ENCODE data around the gene PAX5. TPM values are rescaled to one million over a fixed set of nuclear protein-coding genes. Genes with fewer than 3 reads are reported as not detected.

The PAX5 gene
- total and polyA plus RNA-seq, 4 donors = 0.08 to 2.3 (median 0.40) TPM

DNA sequence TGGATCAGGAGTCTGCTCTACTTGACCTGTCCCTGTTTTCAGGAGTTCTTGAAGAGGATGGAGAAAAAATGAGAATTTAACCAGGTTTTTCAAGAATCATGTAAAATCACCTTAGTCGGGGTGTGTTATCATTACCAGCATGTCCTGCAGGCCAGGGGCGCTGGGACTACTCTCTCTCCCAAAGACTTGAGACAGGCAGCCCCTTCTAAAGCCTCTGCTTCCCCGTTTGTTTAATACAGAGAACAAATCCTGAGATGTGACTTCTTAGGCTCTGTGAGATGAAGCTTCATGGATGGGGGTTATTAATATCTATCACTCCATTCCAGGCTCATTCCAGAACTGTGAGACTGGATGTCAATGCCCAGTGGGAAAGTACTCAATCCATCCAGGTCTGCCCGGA lies 3.0 kb downstream of the PAX5 start:
- H3K9ac ChIP-seq (ENCODE audit: insufficient read depth in 1 of 2, low read length in 2 of 2) = no peak overlapping the region
- WGBS, 2 donors = 20 to 25% methylated on average over 4 of the region's 4 CpGs
- peaks cover 0 to 14% (median 0%) of the 10 kb centered on the region in 4 donors for H3K9me3 ChIP-seq (ENCODE audit: control insufficient read depth in 4 of 4, insufficient read depth in 3 of 4, low read length in 3 of 4)
- DNase-seq = no peak
- peaks cover 16 to 91% (median 83%) of the 10 kb centered on the region in 3 donors for H3K27me3 ChIP-seq (ENCODE audit: control insufficient read depth in 3 of 3, insufficient read depth in 3 of 3, low read length in 2 of 3)
- peaks cover 0 to 29% (median 3%) of the 10 kb centered on the region in 5 donors for H3K4me1 ChIP-seq (ENCODE audit: control insufficient read depth in 5 of 5, insufficient read depth in 5 of 5, low read length in 5 of 5)
- no peak overlapping the region for H3K4me3 ChIP-seq
- TF ChIP-seq, protein P1, sequence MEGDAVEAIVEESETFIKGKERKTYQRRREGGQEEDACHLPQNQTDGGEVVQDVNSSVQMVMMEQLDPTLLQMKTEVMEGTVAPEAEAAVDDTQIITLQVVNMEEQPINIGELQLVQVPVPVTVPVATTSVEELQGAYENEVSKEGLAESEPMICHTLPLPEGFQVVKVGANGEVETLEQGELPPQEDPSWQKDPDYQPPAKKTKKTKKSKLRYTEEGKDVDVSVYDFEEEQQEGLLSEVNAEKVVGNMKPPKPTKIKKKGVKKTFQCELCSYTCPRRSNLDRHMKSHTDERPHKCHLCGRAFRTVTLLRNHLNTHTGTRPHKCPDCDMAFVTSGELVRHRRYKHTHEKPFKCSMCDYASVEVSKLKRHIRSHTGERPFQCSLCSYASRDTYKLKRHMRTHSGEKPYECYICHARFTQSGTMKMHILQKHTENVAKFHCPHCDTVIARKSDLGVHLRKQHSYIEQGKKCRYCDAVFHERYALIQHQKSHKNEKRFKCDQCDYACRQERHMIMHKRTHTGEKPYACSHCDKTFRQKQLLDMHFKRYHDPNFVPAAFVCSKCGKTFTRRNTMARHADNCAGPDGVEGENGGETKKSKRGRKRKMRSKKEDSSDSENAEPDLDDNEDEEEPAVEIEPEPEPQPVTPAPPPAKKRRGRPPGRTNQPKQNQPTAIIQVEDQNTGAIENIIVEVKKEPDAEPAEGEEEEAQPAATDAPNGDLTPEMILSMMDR (IDR thresholded peaks at IDR 0.05; ENCODE audit: control extremely low read depth, extremely low read depth) = no peak
- no peak for ATAC-seq (ENCODE audit: insufficient read depth, low FRiP score)
- H3K36me3 ChIP-seq (ENCODE audit: control insufficient read depth in 4 of 4, insufficient read depth in 4 of 4, low read length in 4 of 4) = no peaks in the 10 kb centered on the region
- no peak overlapping the region for H3K27ac ChIP-seq (ENCODE audit: low read depth in 1 of 2, low read length in 1 of 2)

- Histone ChIP-seq H3K4me3 (no peak overlapping the region), H3K9ac (ENCODE audit: insufficient read depth in 1 of 2, low read length in 2 of 2) (no peak overlapping the region), H3K27ac (ENCODE audit: low read depth in 1 of 2, low read length in 1 of 2) (no peak overlapping the region), H3K9me3 (ENCODE audit: control insufficient read depth in 4 of 4, insufficient read depth in 3 of 4, low read length in 3 of 4) (peaks cover 0 to 14% (median 0%) of the 10 kb centered on the region in 4 donors), H3K36me3 (ENCODE audit: control insufficient read depth in 4 of 4, insufficient read depth in 4 of 4, low read length in 4 of 4) (no peaks in the 10 kb centered on the region), H3K4me1 (ENCODE audit: control insufficient read depth in 5 of 5, insufficient read depth in 5 of 5, low read length in 5 of 5) (peaks cover 0 to 33% (median 3%) of the 10 kb centered on the region in 5 donors), H3K27me3 (ENCODE audit: control insufficient read depth in 3 of 3, insufficient read depth in 3 of 3, low read length in 2 of 3) (peaks cover 19 to 91% (median 84%) of the 10 kb centered on the region in 3 donors)
- TF ChIP-seq, protein P1 (IDR thresholded peaks at IDR 0.05; ENCODE audit: control extremely low read depth, extremely low read depth) = no peak
- DNase-seq = no peak
- ATAC-seq (ENCODE audit: insufficient read depth, low FRiP score) = no peak
- WGBS, 2 donors = 1 to 4% methylated on average over 7 of the region's 7 CpGs
Measured at GRCh38 chr9:37030611-37030939, 3.5 kb downstream of the PAX5 start.

DNA sequence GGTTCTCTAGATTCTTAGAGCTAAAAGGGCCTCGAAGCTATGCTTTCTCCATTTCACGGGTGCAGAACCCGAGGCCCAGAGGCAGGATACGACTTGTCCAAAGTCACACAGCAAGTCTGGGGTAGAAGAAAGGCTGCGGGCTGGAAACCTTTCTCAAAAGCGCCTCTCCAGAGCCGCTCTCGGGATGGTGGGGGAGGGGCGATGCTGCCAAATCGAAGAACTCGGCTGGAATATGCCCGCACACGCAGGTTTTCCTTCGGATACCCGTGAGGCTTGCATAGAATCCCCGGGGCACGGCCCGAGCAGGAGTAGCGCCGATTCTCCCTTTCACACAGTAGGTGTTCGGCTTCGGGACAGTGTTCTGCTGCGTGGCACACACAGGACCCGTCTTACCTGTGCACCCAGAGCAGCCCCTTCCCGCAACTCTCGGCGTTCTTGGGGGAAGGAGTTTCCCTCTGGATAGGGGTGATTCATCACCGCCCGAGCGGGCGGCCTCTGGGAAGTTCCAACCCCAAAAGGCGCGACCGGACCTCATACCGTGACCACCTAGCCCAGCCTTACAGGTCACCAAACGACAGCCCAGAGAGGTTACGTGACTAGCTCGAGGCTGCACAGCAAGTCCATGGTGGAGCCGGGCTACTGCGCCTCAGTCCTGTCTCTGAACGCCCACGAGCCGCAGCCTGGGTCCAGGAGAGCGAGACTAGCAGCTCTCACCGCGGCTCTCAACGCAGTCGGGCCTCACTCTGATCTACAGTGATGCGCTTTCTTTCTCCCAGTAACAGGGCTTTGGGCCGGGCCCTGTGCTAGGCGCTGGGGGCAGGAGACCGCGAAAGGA lies 4.1 kb downstream of the PAX5 start:
- Histone ChIP-seq H3K27ac (ENCODE audit: low read depth in 1 of 2, low read length in 1 of 2) (no peak overlapping the region), H3K4me3 (no peak overlapping the region), H3K36me3 (ENCODE audit: control insufficient read depth in 4 of 4, insufficient read depth in 4 of 4, low read length in 4 of 4) (no peaks in the 10 kb centered on the region), H3K27me3 (ENCODE audit: control insufficient read depth in 3 of 3, insufficient read depth in 3 of 3, low read length in 2 of 3) (peaks cover 13 to 92% (median 86%) of the 10 kb centered on the region in 3 donors), H3K9me3 (ENCODE audit: control insufficient read depth in 4 of 4, insufficient read depth in 3 of 4, low read length in 3 of 4) (peaks cover 0 to 14% (median 0%) of the 10 kb centered on the region in 4 donors), H3K4me1 (ENCODE audit: control insufficient read depth in 5 of 5, insufficient read depth in 5 of 5, low read length in 5 of 5) (peaks cover 0 to 30% (median 3%) of the 10 kb centered on the region in 5 donors), H3K9ac (ENCODE audit: insufficient read depth in 1 of 2, low read length in 2 of 2) (no peak overlapping the region)
- WGBS, 2 donors = 6% methylated on average over 53 of the region's 53 CpGs
- DNase-seq = no peak
- no peak for ATAC-seq (ENCODE audit: insufficient read depth, low FRiP score)
- TF ChIP-seq, protein P1 (IDR thresholded peaks at IDR 0.05; ENCODE audit: control extremely low read depth, extremely low read depth) = no peak
